Renal cortical epithelial cell (primary cell): Measurements from ENCODE around the gene TTBK2. TPM values are rescaled to one million over a fixed set of nuclear protein-coding genes. Genes with fewer than 3 reads are reported as not detected.
"Not testable (repeated sequence)": the region's sequence is repeated elsewhere in the genome, so short reads cannot be mapped to it uniquely, and the experiment has no call there.

Experiments
- DNase-seq: peaks from one replicate; pipeline ENCODE4 v3.0.0-alpha.2; 2011; ENCODE audit warnings: low read depth
- total RNA-seq: library from RNA; depleted of rRNA; stranded (reverse); fragments of >200 nt; gene quantifications from 2 replicates; pipeline ENCODE4 v1.2.3, GENCODE V29; 2014

Gene TTBK2
- 12.0 and 20.6 TPM in 2 replicates for total RNA-seq

DNA sequence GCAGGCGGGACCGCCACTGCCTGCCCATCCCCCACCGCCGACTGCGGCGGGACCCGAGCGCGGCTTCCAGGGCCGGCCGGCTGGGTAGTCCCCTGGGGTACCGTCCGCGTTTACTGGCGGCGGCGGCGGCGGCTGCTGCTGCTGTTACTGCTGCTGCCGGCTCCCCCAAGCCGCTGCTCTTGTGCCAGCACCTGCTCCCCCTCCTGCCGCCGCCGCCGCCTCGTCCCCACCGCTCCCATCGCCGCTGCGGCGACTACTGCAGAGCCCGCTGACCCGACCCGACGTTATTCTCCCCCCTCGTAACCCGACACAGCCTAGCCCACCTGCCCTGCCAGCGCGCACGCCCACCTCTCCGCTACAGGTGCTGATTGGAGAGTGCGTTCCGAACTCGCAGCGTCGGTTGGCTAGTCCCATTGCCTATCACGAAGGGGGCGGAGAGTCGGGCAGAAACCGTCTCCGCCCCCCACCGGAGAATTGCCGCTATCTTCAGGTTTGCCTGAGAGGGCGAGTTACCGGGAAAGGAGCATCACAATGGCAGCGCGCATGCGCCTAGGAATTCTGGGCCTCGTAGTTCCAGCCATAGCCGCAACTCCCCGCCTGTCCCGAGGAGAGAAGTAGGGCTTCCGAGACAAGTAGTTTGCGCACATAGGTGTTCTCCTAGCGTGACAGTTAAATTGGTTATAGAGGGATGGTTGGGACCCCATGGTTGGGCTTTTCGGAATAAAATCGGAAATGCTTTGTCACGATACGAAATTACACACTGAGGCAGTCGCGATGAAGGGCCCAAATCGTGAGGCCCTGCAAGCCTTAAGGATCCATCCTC, at the start of gene TTBK2:
TSS of gene TTBK2 (minus strand) at position 260 of the 823 bp plus-strand sequence. CDS start 42,161 bp downstream, outside the sequence.
- DNase-seq, result peak; percentile 94

DNA sequence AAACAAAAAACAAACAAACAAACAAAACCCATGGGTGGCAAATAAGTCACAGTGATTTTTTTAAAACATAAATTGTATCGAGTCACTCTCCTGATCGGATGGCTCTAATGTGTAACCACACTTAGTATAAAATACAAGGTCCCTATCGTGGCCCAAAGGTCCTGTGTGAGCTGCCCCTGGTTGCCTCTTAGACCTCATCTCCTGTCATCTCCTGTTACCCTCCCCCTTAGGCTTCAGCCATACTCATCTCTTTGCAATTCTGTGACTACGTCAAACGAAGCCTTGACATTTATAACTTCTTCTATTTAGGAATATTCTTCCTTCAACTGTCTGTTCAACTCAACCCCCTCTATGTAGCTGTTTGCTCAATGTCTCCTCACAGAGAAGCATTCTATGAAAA, 43.9 kb upstream of the TTBK2 start:
- DNase-seq, result no peak

DNA sequence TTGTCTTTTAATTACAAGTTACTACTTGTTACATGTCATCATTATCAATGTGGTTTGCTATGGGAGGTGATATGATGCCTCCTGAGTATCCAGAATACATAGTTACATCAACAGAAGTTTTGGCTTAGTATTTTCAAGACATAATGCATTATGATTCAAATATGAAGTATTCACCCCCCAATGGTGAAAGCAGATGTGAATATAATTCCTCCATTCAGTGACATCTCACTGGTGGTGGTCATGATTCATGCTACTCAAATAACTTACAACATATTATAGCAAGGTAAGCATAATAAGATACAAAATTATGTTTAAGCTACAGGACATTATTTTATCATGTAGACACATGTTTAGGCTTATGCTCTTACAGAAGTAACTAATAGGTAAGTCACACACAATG, 34.9 kb upstream of the TTBK2 start:
- DNase-seq, result no peak

DNA sequence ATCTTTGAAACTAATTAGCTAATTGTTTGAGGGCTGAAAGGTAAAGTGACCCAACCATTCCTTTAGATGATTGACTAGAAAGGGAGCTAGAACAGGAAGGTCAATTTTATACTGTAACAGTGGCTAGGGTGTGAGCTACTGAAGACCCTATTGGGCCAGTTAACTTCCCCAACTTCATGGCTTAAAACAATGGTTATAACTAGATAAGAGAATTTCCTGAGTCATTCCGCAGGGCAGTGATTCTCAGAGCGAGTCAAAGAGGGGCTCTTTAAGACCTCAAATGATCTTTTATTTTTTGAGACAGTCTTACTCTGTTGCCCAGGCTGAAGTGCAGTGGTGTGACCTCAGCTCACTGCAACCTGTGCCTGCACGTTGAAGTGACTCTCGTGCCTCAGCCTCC, 33.7 kb upstream of the TTBK2 start:
- no peak for DNase-seq

DNA sequence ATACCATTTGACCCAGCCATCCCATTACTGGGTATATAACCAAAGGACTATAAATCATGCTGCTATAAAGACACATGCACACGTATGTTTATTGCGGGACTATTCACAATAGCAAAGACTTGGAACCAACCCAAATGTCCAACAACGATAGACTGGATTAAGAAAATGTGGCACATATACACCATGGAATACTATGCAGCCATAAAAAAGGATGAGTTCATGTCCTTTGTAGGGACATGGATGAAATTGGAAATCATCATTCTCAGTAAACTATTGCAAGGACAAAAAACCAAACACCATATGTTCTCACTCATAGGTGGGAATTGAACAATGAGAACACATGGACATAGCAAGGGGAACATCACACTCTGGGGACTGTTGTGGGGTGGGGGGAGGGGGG, 28.3 kb upstream of the TTBK2 start:
- DNase-seq, result not testable (repeated sequence)

DNA sequence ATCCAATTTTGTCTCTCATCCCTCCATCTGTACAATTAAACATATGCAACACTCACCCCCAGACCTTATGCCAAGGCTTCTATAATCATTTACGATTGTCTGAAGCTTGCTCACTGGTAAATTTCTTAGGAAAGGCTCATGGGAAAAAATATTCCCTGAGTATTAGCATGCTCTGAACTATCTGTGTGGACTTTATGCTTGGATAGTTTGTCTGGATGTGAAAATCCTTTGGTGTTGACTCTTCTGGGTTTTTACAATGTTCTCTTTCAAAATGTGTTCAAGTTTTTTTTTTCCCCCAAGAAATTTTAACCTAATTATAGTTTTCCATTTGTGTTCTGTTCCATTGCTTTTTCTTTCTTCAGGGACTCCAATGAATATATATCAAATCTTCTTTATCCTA, 19.9 kb upstream of the TTBK2 start:
- DNase-seq, result no peak

DNA sequence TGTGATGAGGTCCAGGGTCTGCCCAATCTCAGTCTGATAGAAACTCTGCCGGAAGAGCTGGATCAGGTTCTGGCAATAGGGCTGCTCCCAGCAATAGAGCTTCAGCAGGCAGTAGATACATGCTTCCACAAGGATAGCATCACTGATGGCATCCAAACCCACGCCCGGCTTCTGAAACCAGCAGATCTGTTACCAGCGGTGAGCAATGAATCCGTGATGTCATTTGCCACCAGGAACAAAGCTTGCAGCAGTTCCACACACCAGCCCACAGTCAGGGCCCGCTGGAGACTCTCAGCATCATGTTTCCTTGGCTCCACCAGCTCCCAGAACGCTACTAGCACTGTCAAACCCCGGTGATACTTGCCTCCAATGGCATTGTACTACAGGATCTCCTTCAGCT, 19.3 kb upstream of the TTBK2 start:
- no peak for DNase-seq

DNA sequence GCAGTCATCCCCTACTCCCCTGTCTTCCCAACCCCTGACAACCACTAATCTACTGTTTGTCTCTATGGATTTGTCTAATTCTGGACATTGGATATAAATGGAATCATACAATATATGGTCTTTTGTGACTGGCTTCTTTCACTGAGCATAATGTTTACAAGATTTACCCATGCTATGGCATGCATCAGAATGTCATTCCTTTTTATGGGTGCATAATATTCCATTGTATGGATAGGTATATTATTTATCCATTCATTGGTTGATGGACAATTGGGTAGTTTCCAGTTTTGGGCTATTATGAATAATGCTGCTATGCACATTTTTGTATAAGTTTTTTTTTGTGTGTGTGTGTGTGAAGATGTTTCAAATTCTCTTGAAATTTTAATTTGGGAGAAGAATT, 16.6 kb upstream of the TTBK2 start:
- DNase-seq, result no peak

DNA sequence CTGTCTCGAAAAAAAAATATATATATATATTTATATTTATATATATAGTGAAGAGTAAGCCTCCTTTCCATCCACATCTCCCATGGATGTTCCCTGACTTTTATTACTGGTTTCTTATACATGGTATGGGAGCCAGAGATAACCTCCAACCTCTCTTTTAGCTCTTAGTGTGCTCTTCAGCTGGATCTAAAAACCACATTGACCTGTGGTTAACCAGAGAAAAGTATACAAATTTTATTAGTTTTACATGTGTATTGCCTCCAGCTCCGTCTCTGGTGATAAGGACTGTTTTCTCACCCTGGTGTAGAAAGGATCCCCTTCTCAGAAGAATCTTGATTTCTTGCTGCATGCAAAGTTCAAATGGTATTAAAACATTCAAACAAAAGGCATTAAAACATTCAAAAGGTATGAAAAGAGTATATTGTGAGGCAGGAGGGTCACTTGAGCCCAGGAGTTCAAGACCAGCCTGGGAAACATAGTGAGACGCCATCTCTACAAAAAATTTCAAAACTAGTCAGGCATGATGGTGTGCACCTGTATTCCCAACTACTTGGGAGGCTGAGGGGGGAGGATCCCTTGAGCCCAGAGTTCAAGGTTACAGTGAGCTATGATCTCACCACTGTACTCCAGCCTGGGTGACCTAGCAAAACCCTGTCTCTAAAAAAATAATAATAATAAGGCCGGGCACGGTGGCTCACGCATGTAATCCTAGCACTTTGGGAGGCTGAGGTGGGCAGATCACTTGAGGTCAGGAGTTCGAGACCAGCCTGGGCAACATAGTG, 13.5 kb upstream of the TTBK2 start:
- no peak for DNase-seq

DNA sequence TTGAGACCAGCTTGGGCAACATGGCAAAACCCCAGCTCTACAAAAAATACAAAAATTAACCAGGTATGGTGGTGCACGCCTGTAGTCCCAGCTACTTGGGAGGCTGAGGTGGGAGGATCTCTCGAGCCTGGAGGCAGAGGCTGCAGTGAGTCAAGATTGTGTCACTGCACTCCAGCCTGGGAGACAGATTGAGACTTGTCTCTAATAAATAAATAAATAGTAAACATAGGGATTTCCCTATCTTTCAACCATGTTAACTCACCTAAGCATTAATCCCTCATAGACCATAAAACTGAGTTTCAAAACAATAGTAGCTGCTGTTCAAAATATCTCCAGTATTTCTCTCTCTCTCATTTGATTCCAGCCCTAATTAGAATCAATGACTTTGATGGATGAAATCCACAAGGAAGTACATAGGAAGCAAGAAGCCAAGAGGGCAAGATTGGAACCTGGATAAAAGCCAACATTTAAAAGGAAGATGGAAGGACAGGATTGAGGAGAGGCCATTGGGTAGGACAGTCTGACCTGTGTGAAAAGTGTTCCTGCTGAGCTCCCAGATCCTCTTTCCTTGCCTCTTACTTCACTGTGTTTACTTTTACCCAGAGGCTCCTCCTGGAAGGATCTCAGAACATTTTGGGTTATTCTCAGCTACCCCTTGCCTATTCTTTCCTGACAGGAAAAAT, 12.4 kb upstream of the TTBK2 start:
- no peak for DNase-seq

DNA sequence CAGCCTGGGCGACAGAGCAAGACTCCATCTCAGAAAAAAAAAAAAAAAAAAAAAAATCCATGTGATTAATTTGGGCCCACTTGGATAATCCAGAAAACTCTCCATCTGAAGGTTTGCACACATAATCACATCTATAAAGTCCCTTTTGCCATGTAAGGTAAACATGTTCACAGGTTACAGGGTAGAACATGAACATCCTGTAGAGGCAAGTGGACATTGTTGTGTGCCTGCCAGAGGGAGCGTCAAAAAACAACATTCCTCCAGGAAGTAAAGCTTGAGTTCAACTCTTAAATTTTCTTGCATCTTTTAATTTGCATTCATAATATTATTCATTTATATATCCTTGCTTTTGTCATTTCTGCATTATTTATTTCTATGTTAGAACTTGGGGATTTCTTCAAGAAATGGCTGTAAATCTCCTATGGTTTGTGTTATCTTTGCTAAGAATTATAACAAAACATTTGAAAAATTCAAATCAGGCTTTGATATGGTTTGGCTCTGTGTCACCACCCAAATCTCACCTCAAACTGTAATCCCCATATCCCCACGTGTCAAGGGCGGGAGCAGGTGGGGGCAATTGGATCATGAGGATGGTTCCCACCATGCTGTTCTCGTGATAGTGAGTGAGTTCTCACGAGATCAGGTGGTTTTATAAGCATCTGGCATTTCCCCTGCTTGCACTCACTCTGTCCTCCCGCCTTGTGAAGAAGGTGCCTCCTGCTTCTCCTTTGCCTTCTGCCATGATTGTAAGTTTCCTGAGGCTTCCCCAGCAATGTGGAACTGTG, 11.3 kb upstream of the TTBK2 start:
- no peak for DNase-seq

DNA sequence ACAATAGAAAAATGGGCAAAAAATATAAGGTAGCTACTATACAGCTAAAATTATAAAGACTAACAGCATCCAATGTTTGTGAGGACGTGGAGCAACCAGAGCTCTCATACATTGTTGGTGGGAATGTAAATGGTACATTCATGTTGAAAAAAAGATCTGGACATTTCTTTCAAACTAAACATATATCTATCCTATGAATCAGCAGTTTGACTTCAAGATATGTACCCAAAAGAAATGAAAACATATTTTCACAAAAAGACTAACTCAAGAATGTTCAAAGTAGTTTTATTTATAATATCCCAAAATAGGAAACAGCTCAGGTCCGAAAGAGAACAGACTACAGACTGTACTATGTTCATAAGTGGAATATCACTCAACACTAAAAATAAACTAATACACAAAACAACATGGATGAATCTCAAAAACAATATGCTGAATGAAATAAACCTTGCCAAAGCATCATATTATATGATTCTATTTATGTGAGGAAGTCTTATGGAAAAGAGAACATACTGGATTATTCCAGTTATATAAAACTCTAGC, 8.8 kb upstream of the TTBK2 start:
- DNase-seq, result no peak

DNA sequence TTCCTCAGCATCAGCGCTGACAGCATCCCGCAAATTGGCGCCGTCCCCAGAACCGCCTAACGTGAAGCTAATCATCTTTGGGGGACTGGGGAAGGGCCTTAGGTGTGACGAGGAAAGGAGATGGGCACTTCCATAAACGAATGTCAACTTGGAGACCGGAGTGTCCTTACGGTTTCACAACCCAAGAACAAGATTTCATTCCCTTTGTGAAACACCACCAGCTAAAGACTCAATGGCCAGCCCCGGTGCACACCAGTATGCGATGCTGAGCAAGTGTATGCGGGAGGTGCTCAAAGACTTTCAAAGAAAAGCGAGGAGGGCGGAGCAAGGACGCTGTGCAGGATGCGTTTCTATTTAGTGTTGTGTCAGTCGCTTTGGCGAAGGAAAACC, 759 bp upstream of the TTBK2 start:
- DNase-seq, result no peak

DNA sequence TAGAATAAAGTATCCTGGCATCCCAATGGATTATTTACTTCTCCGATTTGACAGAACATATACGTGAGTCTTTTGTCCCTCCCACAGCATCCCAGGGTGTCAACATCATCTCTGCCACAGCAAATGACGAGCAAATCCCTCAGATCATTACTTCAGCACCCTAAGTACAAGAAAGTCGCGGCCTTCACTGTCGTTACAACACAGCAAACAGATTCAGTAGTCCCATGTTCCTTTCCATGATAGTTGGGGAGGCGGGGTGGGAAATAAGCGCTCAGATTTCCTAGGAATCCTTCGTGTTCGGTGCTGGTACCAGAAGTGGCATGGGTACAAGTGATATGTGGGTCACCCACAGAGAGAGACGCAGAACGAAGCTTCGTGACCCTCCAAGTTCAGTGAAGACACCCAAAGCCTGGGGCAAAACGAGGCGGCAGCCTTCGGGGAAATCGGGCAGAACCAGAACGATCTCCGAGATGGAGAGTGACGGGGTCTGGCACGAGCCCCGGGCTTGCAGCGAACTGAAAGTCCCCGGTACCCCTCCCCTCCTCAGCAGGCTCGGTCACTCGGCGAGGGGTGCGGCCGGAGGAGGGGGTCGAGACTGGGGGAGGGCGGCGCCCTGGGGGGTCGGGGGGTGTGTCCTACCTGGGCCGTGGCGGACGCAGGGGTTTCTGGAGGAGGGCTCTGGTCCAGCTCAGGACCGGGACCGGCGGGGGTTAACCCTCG, 619 bp downstream of the TTBK2 start:
- DNase-seq, result peak; percentile 38

DNA sequence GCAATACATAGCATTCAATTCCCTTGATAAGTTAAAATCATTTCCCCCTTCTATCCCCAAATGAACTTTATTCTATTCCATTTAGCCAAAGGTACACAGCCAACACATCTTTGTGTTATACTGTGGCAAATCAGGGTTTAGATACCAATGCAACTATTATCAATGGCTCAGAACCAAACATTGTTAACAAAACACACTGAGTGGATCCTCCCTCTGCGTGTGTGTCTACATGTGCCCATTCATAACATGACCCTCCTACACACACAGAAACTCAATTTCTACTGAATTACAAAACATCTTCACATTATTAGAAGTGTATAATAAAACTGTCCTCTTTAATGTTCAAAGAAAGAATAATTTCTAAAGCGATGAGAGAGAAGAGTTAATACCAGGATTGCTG, 1.3 kb downstream of the TTBK2 start:
- no peak for DNase-seq

DNA sequence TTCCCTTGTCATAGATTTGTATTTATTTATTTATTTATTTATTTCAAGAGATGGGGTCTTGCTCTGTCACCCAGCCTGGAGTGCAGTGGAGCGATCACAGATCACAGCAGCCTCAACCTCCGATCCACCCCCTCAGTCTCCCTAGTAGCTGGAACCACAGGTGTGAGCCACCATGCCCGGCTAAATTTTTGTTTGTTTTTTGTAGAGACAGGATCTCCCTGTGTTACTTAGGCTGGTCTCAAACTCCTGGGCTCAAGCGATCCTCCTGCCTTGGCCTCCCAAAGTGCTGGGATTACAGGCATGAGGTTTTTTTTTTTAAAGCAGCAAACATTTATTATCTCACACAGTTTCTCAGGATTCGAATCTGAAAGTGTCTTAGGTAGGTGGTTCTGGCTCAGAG, 2.5 kb downstream of the TTBK2 start:
- no peak for DNase-seq

DNA sequence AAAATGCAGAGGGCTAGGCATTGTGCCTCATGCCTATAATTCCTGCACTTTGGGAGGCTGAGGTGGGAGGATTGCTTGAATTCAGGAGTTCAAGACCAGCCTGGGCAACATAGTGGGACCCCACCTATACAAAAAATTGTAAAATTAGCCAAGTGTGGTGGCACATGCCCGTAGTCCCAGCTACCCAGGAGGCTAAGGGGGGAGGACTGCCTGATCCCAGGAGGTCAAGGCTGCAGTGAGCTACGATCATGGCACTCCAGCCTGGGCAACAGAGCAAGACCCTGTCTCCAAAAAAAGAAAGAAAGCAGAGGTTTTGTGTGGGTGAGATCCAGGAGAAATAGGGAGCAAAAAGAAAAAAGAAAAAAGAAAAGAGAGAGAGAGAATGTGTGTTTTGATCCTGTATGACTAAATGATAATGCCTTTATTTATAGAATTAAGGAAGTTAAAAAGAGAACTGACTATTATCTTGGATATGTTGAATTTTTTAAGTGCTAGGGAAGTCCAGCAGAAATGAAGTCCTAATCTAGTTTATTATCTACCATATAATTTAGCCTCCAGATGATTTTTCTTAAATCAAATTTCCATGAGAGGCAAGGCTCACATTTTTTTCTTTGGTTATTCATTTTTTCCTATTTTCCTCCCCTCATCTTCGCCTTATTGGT, 4.8 kb downstream of the TTBK2 start:
- DNase-seq, result no peak

DNA sequence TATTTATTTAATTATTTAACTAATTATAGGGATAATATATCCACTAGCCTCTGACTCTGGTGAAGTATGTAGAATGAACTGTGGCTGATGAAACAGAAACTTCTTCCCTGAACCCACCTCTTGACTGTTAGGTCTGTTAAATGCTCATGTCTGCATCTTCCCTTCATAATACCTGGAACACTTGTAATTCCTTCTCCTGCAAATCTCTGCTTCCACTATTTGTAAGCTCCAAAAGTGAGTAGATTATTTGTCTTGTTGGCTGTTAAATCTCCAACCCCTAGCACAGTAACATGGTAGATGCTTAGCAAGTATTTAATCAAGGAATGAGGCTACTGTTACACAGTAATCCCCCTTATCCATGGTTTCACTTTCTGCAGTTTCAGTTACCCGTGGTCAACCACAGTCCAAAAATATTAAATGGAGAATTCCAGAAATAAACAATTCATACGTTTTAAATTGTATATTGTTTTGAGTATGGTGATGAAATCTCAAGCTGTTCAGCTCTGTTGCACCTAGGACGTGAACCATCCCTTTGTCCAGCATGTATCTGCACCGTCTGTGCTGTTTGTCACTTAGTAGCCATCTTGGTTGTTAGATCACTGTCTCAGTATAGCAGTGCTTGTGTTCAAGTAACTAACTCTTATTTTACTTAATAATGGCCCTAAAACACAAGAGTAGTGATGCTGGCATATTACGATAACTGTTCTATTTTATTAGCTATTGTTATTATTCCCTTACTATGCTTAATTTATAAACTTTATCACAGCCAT, 5.7 kb downstream of the TTBK2 start:
- no peak for DNase-seq

DNA sequence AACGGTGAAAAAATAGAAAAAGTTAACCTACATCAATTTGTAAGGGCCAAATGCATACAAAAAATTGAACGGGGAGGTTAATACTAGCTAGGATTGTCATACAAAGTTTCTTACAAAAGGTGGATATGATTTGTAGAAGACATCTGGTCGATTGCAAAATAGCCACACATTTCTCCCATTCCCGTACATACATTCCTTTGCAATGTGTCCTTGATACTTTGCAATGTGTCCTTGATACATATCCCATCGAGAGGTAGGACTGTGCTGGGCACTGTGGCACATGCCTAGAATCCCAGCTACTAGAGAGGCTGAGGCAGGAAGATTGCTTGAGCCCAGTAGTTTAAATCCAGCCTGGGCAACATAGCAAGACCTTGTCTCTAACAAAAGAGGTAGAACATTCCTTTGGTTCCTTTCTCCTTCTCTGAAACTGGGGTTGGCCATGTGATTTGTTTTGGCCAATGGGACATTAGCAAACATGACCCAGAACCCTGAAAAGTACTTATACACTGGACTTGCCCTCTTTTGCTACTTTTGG, 9.5 kb downstream of the TTBK2 start:
- DNase-seq, result no peak
